OCI-LY1 (cell line): Measurements from ENCODE around the gene ZBTB1.
"Not testable (repeated sequence)": the region's sequence is repeated elsewhere in the genome, so short reads cannot be mapped to it uniquely, and the experiment has no call there.

ENCODE experiments used
- H2AFZ ChIP-seq: fragments of 200-600 bp; sonication (generic), shearing (Covaris generic); 2 replicates; pipeline ENCODE4 v1.6.0; 2014; ENCODE audit warnings: antibody characterized with exemption, mild to moderate bottlenecking, low read length
- H3F3A ChIP-seq: fragments of 200-600 bp; sonication (generic), shearing (Covaris generic); 2 replicates; pipeline ENCODE4 v1.6.0; 2014; ENCODE audit warnings: mild to moderate bottlenecking, antibody characterized with exemption, low read length, moderate library complexity; ENCODE audit not compliant: insufficient read depth
- H3K27ac ChIP-seq: fragments of 200-600 bp; sonication (generic); 2 replicates; pipeline ENCODE4 v1.5.1; 2014; ENCODE audit warnings: low read length, mixed run types, mild to moderate bottlenecking, low read depth; ENCODE audit not compliant: poor library complexity, severe bottlenecking
- H3K27me3 ChIP-seq: fragments of 200-600 bp; sonication (generic); 2 replicates; pipeline ENCODE4 v1.6.0; 2014; ENCODE audit warnings: antibody characterized with exemption, mild to moderate bottlenecking, low read length, moderate library complexity; ENCODE audit not compliant: insufficient read depth
- H3K36me3 ChIP-seq: fragments of 200-600 bp; sonication (generic); 2 replicates; pipeline ENCODE4 v1.6.1; 2014; ENCODE audit warnings: mild to moderate bottlenecking, antibody characterized with exemption, low read length, moderate library complexity, mixed read lengths; ENCODE audit not compliant: insufficient read depth
- H3K4me1 ChIP-seq: fragments of 200-600 bp; sonication (generic); 2 replicates; pipeline ENCODE4 v1.5.1; 2014; ENCODE audit warnings: mild to moderate bottlenecking, low read length, moderate library complexity; ENCODE audit not compliant: insufficient read depth, severe bottlenecking
- H3K4me2 ChIP-seq: fragments of 200-600 bp; sonication (generic), shearing (Covaris generic); 2 replicates; pipeline ENCODE4 v1.6.1; 2014; ENCODE audit warnings: low read length
- H3K4me3 ChIP-seq: fragments of 200-600 bp; sonication (generic); 2 replicates; pipeline ENCODE4 v1.5.1; 2014; ENCODE audit warnings: low read length, low read depth, mild to moderate bottlenecking, mixed read lengths; ENCODE audit not compliant: poor library complexity, severe bottlenecking
- H3K79me2 ChIP-seq: fragments of 200-600 bp; shearing (Covaris generic); 2 replicates; pipeline ENCODE4 v1.6.1; 2016; ENCODE audit warnings: mixed run types, low read length, mixed read lengths; ENCODE audit not compliant: insufficient read depth
- H3K9ac ChIP-seq: fragments of 200-600 bp; sonication (generic), shearing (Covaris generic); 2 replicates; pipeline ENCODE4 v1.6.1; 2014; ENCODE audit warnings: mild to moderate bottlenecking, low read length, mixed read lengths
- H3K9me2 ChIP-seq: fragments of 200-600 bp; sonication (generic), shearing (Covaris generic); 2 replicates; pipeline ENCODE4 v1.6.1; 2014; ENCODE audit warnings: low read depth, mild to moderate bottlenecking, low read length, mixed read lengths
- H3K9me3 ChIP-seq: fragments of 200-600 bp; shearing (Covaris generic); 2 replicates; pipeline ENCODE4 v1.6.1; 2014; ENCODE audit warnings: low read length, mixed read lengths
- H4K20me1 ChIP-seq: fragments of 200-600 bp; sonication (generic), shearing (Covaris generic); 2 replicates; pipeline ENCODE4 v1.6.0; 2016; ENCODE audit warnings: mild to moderate bottlenecking, low read length; ENCODE audit not compliant: insufficient read depth
- EZH2 ChIP-seq: fragments of 200-600 bp; sonication (generic), shearing (Covaris generic); IDR thresholded peaks from 2 replicates; pipeline ENCODE4 v1.8.0; 2017; ENCODE audit warnings: borderline replicate concordance, mixed run types, mild to moderate bottlenecking, antibody characterized with exemption, low read length, moderate library complexity, mixed read lengths
- TF ChIP-seq, protein P1 (sequence below): fragments of 200-600 bp; sonication (generic), shearing (Covaris generic); IDR thresholded peaks from 2 replicates; pipeline ENCODE4 v1.5.1; 2017; ENCODE audit warnings: mild to moderate bottlenecking, antibody characterized with exemption, low read length, moderate library complexity, mixed read lengths

ZBTB1 gene

DNA sequence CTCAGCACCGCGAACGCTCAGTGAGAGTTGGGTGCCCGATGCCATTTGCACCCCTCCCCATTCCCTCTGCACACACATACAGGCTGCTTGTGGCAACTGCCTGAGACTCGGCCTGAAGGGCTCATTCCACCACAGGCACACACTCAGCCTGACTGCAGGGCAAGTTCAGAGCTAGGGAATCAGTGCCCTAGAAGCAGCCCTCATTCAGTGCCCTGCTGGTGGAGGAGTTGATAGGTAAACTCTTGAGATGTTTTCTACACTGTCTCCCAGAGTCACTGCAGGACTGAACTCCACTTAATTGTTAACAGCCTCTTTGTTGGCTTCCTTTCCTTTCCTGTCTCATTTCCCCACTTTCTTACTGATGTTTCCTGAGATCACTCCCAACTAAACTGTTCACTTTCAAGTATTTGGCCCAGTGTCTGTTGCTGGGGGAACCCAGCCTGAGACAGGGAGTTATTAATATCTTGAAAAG, 62.1 kb downstream of the ZBTB1 start:
- no peak overlapping the region for H3K4me3 ChIP-seq
- H3K79me2 ChIP-seq, result no peaks in the 10 kb centered on the region
- TF ChIP-seq, protein P1, sequence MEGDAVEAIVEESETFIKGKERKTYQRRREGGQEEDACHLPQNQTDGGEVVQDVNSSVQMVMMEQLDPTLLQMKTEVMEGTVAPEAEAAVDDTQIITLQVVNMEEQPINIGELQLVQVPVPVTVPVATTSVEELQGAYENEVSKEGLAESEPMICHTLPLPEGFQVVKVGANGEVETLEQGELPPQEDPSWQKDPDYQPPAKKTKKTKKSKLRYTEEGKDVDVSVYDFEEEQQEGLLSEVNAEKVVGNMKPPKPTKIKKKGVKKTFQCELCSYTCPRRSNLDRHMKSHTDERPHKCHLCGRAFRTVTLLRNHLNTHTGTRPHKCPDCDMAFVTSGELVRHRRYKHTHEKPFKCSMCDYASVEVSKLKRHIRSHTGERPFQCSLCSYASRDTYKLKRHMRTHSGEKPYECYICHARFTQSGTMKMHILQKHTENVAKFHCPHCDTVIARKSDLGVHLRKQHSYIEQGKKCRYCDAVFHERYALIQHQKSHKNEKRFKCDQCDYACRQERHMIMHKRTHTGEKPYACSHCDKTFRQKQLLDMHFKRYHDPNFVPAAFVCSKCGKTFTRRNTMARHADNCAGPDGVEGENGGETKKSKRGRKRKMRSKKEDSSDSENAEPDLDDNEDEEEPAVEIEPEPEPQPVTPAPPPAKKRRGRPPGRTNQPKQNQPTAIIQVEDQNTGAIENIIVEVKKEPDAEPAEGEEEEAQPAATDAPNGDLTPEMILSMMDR, result no peak
- no peak for TF ChIP-seq EZH2
- no peak overlapping the region for H2AFZ ChIP-seq
- H3K9me3 ChIP-seq, result no peaks in the 10 kb centered on the region
- no peaks in the 10 kb centered on the region for H3K27me3 ChIP-seq
- no peak overlapping the region for H3K27ac ChIP-seq
- H3K4me1 ChIP-seq, result no peaks in the 10 kb centered on the region
- no peak overlapping the region for H3K4me2 ChIP-seq
- H3K9ac ChIP-seq, result no peak overlapping the region
- H3F3A ChIP-seq, result no peaks in the 10 kb centered on the region
- no peaks in the 10 kb centered on the region for H3K9me2 ChIP-seq
- H4K20me1 ChIP-seq, result no peaks in the 10 kb centered on the region
- H3K36me3 ChIP-seq, result no peaks in the 10 kb centered on the region

DNA sequence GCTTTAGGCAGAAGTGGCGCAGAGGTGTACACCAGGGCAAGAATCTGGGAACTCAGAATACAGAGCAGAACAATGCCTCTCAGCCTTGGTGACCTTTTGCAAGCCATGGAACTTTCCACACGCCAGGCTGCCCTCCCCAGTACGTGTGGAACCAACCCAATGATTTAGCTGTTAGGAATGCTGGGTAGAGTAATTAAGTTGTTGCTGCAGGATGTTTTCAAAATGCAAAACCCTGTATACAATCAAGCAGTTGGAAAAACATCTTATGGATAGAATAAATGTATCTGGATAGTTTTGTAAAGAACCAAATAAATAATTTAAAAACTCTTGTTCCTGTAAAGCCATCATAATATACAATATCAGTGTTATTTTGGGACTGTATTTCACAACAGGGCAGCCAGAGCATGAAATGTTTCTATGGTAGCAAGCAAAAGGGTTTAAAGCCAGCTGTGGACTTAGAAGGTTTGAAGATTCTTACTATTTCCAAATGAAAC, 64.6 kb downstream of the ZBTB1 start:
- H3K9me3 ChIP-seq, result no peaks in the 10 kb centered on the region
- H3K27me3 ChIP-seq, result no peaks in the 10 kb centered on the region
- H3K36me3 ChIP-seq, result no peaks in the 10 kb centered on the region
- H3K79me2 ChIP-seq, result no peaks in the 10 kb centered on the region
- no peak overlapping the region for H3K27ac ChIP-seq
- no peak overlapping the region for H3K4me2 ChIP-seq
- no peaks in the 10 kb centered on the region for H4K20me1 ChIP-seq
- no peak overlapping the region for H3K4me3 ChIP-seq
- no peaks in the 10 kb centered on the region for H3F3A ChIP-seq
- no peak overlapping the region for H2AFZ ChIP-seq
- TF ChIP-seq, protein P1, result no peak
- no peak for TF ChIP-seq EZH2
- no peaks in the 10 kb centered on the region for H3K9me2 ChIP-seq
- H3K4me1 ChIP-seq, result no peaks in the 10 kb centered on the region
- no peak overlapping the region for H3K9ac ChIP-seq

DNA sequence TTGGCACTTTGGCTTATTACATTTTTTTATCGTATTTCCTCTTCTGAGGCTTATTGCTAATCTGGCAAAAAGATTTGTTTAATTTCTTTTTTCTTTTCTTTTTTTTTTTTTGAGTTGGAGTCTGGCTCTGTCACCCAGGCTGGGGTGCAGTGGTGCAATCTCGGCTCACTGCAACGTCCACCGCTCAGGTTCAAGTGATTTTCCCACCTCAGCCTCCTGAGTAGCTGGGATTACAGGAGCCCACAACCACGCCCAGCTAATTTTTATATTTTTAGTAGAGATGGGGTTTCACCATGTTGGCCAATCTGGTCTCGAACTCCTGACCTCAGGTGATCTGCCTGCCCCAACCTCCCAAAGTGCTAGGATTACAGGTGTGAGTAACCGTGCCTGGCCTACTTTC, 65.1 kb downstream of the ZBTB1 start:
- H3K9ac ChIP-seq, H3K27me3 ChIP-seq, H3K27ac ChIP-seq, H3K9me3 ChIP-seq, H3K4me3 ChIP-seq, H3K9me2 ChIP-seq, H3K4me1 ChIP-seq, H3K36me3 ChIP-seq, H3F3A ChIP-seq, H4K20me1 ChIP-seq, H3K79me2 ChIP-seq, H2AFZ ChIP-seq, H3K4me2 ChIP-seq: not testable (repeated sequence)

DNA sequence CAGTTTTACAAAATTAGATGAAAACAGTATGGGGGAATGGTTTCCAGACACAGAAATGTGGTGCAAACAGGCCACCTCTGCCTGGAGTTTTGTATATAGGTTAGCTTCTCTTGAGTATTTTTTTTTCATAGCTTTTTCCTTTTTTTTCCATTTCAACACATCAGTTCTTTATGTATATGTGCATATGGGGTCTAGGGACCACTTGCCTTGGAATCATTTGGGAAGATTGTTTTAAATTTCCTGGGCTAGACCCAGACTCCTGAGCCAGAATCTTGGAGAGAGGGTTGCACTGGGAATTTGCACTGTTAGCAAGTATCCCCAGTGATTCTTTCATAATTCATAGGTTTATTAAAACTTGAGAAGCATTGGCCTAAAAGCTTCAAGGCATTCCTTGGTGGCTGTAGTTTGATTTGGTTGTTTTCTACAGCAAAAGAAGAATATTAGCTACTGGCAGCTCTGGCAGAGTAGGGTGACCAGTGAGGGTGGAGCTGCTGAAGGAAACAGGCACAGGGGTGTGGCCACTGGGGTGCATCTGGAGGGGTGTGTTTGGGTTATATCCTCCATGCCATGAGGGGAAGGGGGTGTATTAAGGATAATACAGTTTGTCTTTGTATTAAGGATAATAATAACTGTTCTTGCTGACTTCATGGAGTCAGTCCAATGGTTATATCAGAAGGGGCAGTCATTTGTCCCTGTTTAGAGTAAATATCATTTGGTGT, 68.0 kb downstream of the ZBTB1 start:
- Histone ChIP-seq H2AFZ (no peak overlapping the region), H3K4me1 (no peaks in the 10 kb centered on the region)

More for the DNA sequence above, 68.0 kb downstream of the ZBTB1 start:
- Histone ChIP-seq H3K4me2 (no peak overlapping the region), H3K79me2 (no peaks in the 10 kb centered on the region), H3K9me3 (no peaks in the 10 kb centered on the region), H3F3A (no peaks in the 10 kb centered on the region), H3K4me3 (no peak overlapping the region), H4K20me1 (no peaks in the 10 kb centered on the region), H3K27me3 (no peaks in the 10 kb centered on the region), H3K9ac (no peak overlapping the region), H3K9me2 (no peaks in the 10 kb centered on the region), H3K27ac (no peak overlapping the region), H3K36me3 (no peaks in the 10 kb centered on the region)
- TF ChIP-seq, protein P1, result no peak
- no peak for TF ChIP-seq EZH2
